PFSK-1 (cell line): ENCODE results near the gene PPA1.

Source experiments
- POLR2AphosphoS5 ChIP-seq: IDR thresholded peaks from 2 replicates; pipeline ENCODE4 v1.6.1; 2012; ENCODE audit warnings: low read depth, mild to moderate bottlenecking, control low read depth, low read length, moderate library complexity
- TF ChIP-seq, protein P1 (sequence below), 2 experiments: IDR thresholded peaks; 2 replicates each; pipeline versions ENCODE4 v1.6.1 to v1.8.0; 2011 to 2012; ENCODE audit warnings: low read depth in 2 of 2, low read length in 2 of 2, control low read depth in 1 of 2, inconsistent platforms in 1 of 2, mild to moderate bottlenecking in 1 of 2, moderate library complexity in 1 of 2; ENCODE audit not compliant: insufficient read depth in 1 of 2

GRCh38 chr10:70206762-70207161 lies 26.5 kb downstream of the PPA1 start:
- TF ChIP-seq, protein P1, sequence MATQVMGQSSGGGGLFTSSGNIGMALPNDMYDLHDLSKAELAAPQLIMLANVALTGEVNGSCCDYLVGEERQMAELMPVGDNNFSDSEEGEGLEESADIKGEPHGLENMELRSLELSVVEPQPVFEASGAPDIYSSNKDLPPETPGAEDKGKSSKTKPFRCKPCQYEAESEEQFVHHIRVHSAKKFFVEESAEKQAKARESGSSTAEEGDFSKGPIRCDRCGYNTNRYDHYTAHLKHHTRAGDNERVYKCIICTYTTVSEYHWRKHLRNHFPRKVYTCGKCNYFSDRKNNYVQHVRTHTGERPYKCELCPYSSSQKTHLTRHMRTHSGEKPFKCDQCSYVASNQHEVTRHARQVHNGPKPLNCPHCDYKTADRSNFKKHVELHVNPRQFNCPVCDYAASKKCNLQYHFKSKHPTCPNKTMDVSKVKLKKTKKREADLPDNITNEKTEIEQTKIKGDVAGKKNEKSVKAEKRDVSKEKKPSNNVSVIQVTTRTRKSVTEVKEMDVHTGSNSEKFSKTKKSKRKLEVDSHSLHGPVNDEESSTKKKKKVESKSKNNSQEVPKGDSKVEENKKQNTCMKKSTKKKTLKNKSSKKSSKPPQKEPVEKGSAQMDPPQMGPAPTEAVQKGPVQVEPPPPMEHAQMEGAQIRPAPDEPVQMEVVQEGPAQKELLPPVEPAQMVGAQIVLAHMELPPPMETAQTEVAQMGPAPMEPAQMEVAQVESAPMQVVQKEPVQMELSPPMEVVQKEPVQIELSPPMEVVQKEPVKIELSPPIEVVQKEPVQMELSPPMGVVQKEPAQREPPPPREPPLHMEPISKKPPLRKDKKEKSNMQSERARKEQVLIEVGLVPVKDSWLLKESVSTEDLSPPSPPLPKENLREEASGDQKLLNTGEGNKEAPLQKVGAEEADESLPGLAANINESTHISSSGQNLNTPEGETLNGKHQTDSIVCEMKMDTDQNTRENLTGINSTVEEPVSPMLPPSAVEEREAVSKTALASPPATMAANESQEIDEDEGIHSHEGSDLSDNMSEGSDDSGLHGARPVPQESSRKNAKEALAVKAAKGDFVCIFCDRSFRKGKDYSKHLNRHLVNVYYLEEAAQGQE (IDR thresholded peaks at IDR 0.05; ENCODE audit: insufficient read depth in 1 of 2, low read depth in 2 of 2, low read length in 2 of 2): no peak
- no peak for TF ChIP-seq POLR2AphosphoS5
